HG03565 (cell line): Measurements from ENCODE around the gene POMT1.

Experiments
- ATAC-seq: cut with Tn5 transposase; IDR thresholded peaks from one replicate; pipeline ENCODE4 v1.9.1; 2021; ENCODE audit warnings: mild to moderate bottlenecking, moderate library complexity; ENCODE audit not compliant: unreplicated experiment

POMT1 gene

DNA sequence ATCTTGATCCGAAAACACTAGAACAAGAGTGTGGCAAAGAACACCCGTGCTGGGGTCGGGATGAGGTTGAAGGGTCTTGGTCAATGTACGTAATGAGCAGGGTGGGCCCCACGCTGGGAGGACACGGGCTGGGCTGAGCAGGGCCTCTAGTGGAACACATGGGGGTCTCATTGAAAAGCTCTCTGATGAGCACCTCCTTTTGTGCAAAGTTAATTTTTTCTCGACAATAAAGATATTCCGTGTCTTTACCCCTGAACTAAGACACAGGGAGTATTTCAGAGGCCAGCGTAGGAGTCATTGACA is 20.3 kb downstream of the POMT1 start:
- ATAC-seq, result no peak

DNA sequence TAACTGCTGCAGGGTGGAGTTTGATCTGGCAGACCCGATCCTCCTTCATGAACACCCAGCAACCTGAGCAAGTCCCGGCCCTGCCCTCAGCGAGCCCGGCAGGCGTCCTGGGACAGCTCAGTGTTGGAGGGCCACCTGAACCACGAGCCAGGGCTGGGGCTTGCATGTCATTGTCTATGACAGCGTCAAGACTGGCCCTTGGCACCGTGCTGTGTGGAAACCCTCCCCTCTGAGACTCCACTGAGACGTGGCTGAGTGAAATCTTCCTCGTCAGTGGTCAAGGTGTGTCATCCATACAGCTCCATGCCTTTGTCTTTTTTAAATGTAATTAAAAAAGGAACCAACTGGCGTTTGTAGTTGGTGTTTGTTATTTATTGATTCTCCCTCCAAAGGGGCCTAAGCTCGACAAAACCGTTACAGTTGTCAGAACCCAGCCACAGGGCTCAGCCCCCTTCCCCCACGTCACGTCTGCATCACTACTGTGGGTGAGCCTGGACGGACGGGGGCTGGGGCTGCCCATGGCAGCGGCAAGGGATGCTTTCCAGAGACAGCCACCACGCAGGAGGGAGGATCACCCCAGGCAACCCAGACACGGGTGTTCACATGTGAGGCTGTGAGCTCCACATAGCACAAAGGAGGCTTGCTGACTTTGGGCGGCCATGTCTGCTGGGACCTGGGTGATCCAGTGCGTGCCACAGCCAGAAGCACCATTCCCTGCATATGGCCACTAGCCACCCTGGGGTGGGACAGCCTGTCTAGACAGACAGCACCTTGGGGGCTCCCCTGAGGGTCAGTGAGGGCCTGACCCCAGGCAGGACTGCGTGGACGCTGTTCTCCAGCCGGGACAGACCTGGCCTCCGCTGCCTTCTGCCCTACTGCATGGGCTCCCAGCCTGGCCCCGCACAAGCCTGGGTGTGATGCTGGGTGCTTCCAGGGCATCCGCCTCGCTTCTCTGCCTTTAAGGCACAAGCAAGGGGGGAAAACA is 21.0 kb downstream of the POMT1 start:
- ATAC-seq, result no peak

DNA sequence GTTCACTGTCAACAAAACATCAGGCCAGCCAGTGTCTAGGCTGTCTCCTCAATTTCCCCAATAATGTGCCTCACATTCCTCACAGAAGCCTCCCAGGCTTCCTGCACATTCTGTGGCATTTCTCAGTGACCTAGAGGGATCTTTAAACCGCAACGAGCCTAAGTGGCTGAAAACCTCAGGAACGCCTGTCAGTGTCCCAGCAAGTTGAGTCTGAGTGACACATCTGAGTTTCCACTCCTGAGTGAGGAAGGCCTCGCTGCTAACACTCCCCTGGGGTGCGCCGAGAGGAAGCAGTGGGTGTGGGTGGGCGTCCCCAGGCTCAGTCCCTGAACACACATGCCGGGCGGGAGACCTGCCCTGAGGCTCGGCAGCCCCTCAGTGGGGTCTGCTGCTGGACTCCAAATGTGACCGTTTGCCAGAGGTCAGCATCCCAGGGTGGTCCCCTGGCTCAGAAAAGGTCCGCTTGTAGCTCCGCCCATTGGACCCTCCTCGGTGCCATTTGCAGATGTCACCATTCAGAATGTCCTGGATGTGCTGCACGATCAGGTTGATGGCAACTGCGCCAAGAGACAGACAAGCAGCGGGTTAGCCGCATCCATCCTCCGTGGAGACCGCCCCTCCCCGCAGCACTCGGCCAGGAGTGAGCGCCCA is 22.1 kb downstream of the POMT1 start:
- no peak for ATAC-seq

- ATAC-seq, result no peak
Observed at GRCh38 chr9:131525643-131526565, 23.2 kb downstream of the POMT1 start.

DNA sequence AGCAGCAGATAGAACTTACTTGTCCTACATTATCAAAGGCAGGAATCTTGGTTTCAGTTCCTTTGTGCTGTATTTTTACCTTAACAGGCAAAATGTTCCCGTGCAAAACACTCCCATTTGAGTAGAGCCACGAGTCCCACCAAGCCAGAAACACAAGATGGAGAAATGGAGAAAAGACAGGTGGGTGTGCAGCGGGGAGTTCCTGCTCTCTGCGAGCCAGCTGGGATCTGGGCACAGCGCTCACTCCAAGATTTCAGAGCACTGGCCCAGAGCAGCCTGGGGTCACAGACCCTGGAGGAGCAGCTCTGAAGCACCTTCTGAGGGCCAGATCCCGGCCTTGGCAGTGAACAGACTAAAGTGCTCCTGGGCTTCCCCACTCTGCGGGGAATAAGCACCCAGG is 25.5 kb downstream of the POMT1 start:
- ATAC-seq, result no peak

- ATAC-seq, result no peak
Observed at GRCh38 chr9:131528886-131529505, 26.3 kb downstream of the POMT1 start.

DNA sequence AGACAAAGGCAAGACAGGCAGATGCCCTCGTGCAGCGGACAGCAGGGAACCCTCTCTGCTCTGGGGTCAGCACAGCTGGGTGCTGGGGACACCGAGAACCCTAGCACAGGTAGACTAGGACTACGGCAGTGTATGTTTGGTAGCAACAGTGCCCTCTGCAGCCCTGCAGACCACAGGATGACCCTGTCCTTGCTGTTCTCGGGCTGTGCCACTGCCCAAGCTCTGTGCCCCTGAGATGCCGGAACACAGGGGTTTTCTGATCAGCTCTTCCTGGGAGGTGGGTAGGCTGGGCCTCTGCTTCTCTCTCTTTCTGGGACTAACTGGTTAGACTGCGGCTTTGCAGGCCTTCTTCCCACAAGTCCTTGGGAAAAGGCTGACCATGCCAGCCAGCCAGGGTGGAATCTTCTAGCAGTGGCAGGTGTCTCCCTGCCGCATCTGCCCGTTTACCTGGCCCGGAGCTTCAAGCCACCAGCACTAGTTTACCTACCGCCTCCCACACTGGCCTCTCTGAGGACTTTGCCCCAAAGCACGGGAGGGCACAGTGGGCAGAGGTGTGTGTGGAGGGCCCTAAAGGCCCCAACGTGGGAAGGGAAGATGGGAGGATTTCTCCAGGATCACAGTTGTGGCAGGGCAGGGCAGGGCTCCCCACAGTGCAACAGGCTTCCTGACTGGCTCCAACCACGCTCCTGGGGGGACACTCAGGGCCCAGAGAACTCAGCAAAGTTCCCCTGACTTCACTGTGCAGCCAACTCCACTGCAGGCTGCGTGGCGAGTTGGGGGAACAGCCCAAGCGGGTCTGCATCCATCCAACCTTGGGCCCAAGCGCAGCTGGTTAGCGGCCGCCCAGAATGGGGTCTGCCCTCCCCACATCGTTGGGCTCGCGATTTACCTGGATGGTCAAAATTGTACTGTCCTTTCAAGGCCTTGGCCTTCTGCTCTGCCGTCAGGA is 27.2 kb downstream of the POMT1 start:
- ATAC-seq, result no peak

- ATAC-seq, result peak; percentile 16
Observed at GRCh38 chr9:131530546-131530919, 27.8 kb downstream of the POMT1 start.

- ATAC-seq, result peak; percentile 72
Observed at GRCh38 chr9:131530920-131531832, 28.5 kb downstream of the POMT1 start, which contains the start of gene UCK1. UCK1 (minus strand) TSS chr9:131531263; CDS start chr9:131531174, 89 bp downstream.

GRCh38 chr9:131534721-131535237 is 32.1 kb downstream of the POMT1 start:
- no peak for ATAC-seq

- no peak for ATAC-seq
Observed at GRCh38 chr9:131537946-131538345, 35.2 kb downstream of the POMT1 start.

GRCh38 chr9:131539223-131539923 is 36.7 kb downstream of the POMT1 start:
- no peak for ATAC-seq

GRCh38 chr9:131543141-131543540 is 40.4 kb downstream of the POMT1 start:
- ATAC-seq, result no peak

DNA sequence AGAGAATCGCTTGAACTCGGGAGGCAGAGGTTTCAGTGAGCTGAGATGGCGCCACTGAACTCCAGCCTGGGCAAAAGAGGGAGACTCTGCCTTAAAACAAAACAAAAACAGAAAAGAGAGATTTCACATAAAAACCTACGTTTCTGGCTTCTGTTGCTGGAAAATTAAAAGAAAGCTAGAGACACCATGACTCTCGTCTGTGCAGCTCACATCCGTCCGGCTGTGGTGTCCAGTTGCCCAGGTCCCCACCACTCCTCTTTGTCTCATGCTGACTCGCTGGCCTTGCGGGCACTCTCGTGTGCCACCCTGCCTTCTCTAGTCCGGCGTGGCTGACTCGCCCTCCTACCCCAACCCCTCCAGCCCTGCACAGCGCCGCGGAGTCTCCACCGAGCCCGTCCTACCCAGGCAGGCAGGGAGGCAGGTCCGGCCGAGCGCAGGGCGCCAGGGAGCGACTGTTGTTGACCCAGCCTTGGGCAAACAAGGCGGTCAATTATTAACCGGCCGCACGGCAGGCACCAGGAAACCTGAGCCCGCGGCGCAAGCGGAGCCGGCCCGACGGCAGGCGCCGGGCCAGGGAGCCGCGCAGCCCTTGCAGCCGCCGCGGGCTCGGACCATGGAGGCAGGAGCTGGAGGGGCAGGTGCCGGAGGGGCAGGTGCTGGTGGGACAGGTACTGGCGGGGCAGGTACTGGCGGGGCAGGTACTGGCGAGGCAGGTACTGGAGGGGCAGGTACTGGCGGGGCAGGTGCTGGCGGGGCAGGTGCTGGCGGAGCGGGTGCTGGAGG is 42.5 kb downstream of the POMT1 start, which contains the start of gene PRRT1B:
Gene PRRT1B, plus strand, starts transcription at position 521 of the 783 bp plus-strand sequence. Its CDS starts 93 bp downstream, at position 614.
- no peak for ATAC-seq

GRCh38 chr9:131545786-131546335 is 43.1 kb downstream of the POMT1 start:
- ATAC-seq, result no peak

DNA sequence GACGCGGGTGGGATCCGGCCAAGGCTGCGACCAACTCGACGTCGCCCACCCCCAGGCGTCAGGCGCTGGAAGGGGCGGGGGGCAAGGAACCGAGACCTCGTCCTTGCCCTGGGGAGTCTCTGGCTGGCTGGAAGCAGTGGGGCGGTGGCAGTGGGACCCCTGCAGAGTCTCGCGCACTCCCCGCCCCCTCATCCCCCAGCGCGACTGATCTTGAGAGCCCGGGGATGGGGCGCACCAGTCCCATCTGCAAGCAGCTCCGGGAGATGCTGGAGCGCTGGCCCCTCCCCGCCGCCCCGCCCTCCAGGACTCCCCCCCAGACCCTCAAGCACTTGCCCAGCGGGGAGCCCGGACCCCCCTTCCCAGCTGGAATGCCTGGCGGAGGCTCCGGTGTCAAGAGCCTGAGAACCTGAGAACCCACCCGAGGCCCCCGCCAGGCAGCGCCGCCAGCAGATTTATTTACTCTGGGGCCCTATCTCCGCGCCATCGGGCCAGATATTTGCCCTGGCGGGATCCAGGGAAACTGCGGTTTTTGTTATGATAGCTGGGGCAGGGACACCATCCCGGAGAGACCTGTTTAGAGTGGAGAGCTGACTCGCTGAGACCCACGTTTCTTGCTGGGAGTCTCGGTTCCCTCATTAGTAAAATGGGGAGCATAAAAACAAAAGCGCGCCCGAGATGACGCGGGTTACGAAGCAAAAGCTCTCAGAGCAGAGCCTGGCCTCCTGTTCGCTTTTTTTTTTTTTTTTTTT is 43.8 kb downstream of the POMT1 start:
- no peak for ATAC-seq
